K562 (cell line): Measurements from ENCODE around the gene RPS19BP1. TPM values are rescaled to one million over a fixed set of nuclear protein-coding genes. Genes with fewer than 3 reads are reported as not detected.

Experiments used
- ATAC-seq: fragments of 200-7000 bp; cut with Tn5 transposase; 3 replicates; pipeline ENCODE4 v1.9.1; 2020; ENCODE audit warnings: moderate library complexity
- BruUV-seq: library from RNA; stranded (reverse); fragments of 400-500 nt; replicated peaks from 2 replicates; lab custom pipeline; 2021; lab: Mats Ljungman, UMichigan
- CTCF ChIA-PET: fragments of 300-600 bp; formaldehyde crosslinking; extraction: SDS; loops from one replicate; lab custom pipeline; 2021; ENCODE audit warnings: low intra/inter-chr PET ratio; lab: Yijun Ruan, JAX
- POLR2A ChIA-PET: fragments of 300-600, 350-650 bp; sonication (Branson Sonifier 250); formaldehyde crosslinking; extraction: SDS; loops from one replicate; lab custom pipeline; 2021; ENCODE audit warnings: antibody characterized with exemption, inconsistent platforms; lab: Yijun Ruan, JAX
- DNase-seq, 4 experiments: peaks; one replicate each; pipeline versions ENCODE4 v3.0.0 to v3.0.0-alpha.2; 2011 to 2018; ENCODE audit warnings: low spot score in 3 of 4, mixed read lengths in 3 of 4; ENCODE audit errors: extremely low read depth in 1 of 4
- FAIRE-seq: peaks from 2 replicates; lab custom pipeline; 2011; peaks lifted over from hg19 to GRCh38; lab: Jason Lieb, UNC
- H2AFZ ChIP-seq: 2 replicates; pipeline ENCODE4 v1.6.0; 2011; ENCODE audit warnings: low read depth, low read length, control low read depth, inconsistent platforms
- H3K27ac ChIP-seq: fragments of 200-600 bp; 3 replicates; pipeline ENCODE4 v1.8.0; 2011; ENCODE audit warnings: low read depth, mild to moderate bottlenecking, control low read depth, inconsistent platforms, low read length, moderate library complexity, mixed read lengths; ENCODE audit errors: extremely low read depth
- H3K27me3 ChIP-seq, 2 experiments: fragments of 300-600 bp in 1 of 2; 2 replicates in 1 of 2; 3 replicates in 1 of 2; pipeline versions ENCODE4 v1.6.0 to v1.8.0; 2011; ENCODE audit warnings: inconsistent platforms in 2 of 2, low read length in 2 of 2, mild to moderate bottlenecking in 1 of 2, mixed read lengths in 1 of 2, moderate library complexity in 1 of 2; ENCODE audit not compliant: control insufficient read depth in 2 of 2, insufficient read depth in 2 of 2
- H3K36me3 ChIP-seq: fragments of 300-600 bp; 3 replicates; pipeline ENCODE4 v1.8.0; 2011; ENCODE audit warnings: mild to moderate bottlenecking, low read length, inconsistent platforms; ENCODE audit not compliant: control insufficient read depth, insufficient read depth
- H3K4me1 ChIP-seq, 2 experiments: fragments of 200-600 bp in 1 of 2; replicated peaks in 1 of 2; 2 replicates in 1 of 2; 3 replicates in 1 of 2; pipeline versions ENCODE4 v1.5.1 to v1.8.0; 2011; ENCODE audit warnings: inconsistent platforms in 2 of 2, low read length in 2 of 2, mild to moderate bottlenecking in 1 of 2, mixed read lengths in 1 of 2, moderate library complexity in 1 of 2; ENCODE audit not compliant: control insufficient read depth in 2 of 2, insufficient read depth in 2 of 2
- H3K4me2 ChIP-seq: 2 replicates; pipeline ENCODE4 v1.6.1; 2011; ENCODE audit warnings: low read length, control low read depth, inconsistent platforms, mixed read lengths; ENCODE audit not compliant: insufficient read depth
- H3K4me3 ChIP-seq: fragments of 200-600 bp; sonication (generic), shearing (Covaris generic); 2 replicates; pipeline ENCODE4 v1.5.1; 2016; ENCODE audit warnings: control low read depth, inconsistent platforms
- H3K79me2 ChIP-seq: fragments of 200-600 bp; 3 replicates; pipeline ENCODE4 v1.8.0; 2011; ENCODE audit warnings: low read length, inconsistent platforms; ENCODE audit not compliant: control insufficient read depth, insufficient read depth
- H3K9ac ChIP-seq, 2 experiments: 2 replicates each; pipeline versions ENCODE4 v1.6.0 to v1.6.1; 2011; ENCODE audit warnings: low read depth in 2 of 2, low read length in 2 of 2, control low read depth in 1 of 2, inconsistent platforms in 1 of 2, mild to moderate bottlenecking in 1 of 2, mixed read lengths in 1 of 2; ENCODE audit not compliant: insufficient read depth in 1 of 2
- H3K9me1 ChIP-seq: one replicate; pipeline ENCODE4 v1.6.0; 2011; ENCODE audit warnings: inconsistent platforms, mild to moderate bottlenecking, low read length, moderate library complexity; ENCODE audit not compliant: control insufficient read depth, insufficient read depth
- H3K9me3 ChIP-seq: replicated peaks from 2 replicates; pipeline ENCODE4 v1.5.1; 2011; ENCODE audit warnings: low read depth, low read length, inconsistent platforms; ENCODE audit not compliant: control insufficient read depth, insufficient read depth
- H4K20me1 ChIP-seq: replicated peaks from 2 replicates; pipeline ENCODE4 v1.6.1; 2011; ENCODE audit warnings: low read length, inconsistent platforms, mixed read lengths; ENCODE audit not compliant: control insufficient read depth, insufficient read depth
- ARID3A ChIP-seq: IDR thresholded peaks from 2 replicates; pipeline ENCODE4 v1.6.1; 2012; ENCODE audit warnings: low read depth, low read length, improper control_type of control experiment, borderline replicate concordance
- BHLHE40 ChIP-seq: IDR thresholded peaks from 2 replicates; pipeline ENCODE4 v1.6.1; 2011; ENCODE audit warnings: low read length, improper control_type of control experiment
- BRF1 ChIP-seq: IDR thresholded peaks from 3 replicates; pipeline ENCODE4 v1.6.1; 2011; ENCODE audit warnings: borderline replicate concordance, mild to moderate bottlenecking; ENCODE audit not compliant: insufficient read length; ENCODE audit errors: extremely low read depth
- CLOCK ChIP-seq: fragments of 250-450 bp; sonication (Bioruptor Pico); IDR thresholded peaks from 2 replicates; pipeline ENCODE4 v1.4.0; 2020; ENCODE audit warnings: mild to moderate bottlenecking, moderate library complexity, borderline replicate concordance
- EZH2 ChIP-seq: IDR thresholded peaks from 2 replicates; pipeline ENCODE4 v1.6.1; 2012; ENCODE audit warnings: low read depth, mild to moderate bottlenecking, inconsistent platforms, low read length, borderline replicate concordance
- FOXJ3 ChIP-seq: sonication (generic); formaldehyde crosslinking; IDR thresholded peaks from 2 replicates; pipeline ENCODE4 v1.4.0; 2020; ENCODE audit warnings: mild to moderate bottlenecking, missing genetic modification reagents
- GTF2B ChIP-seq: IDR thresholded peaks from 2 replicates; pipeline ENCODE4 v1.6.1; 2011; ENCODE audit not compliant: insufficient read length; ENCODE audit errors: extremely low read depth
- NFATC3 ChIP-seq: fragments of 450-650 bp; IDR thresholded peaks from 2 replicates; pipeline ENCODE4 v1.6.1; 2017; ENCODE audit warnings: mild to moderate bottlenecking
- XRCC4 ChIP-seq: IDR thresholded peaks from one replicate; pipeline ENCODE4 v1.6.1; 2011; ENCODE audit not compliant: insufficient read depth, insufficient read length; ENCODE audit errors: extremely low read depth
- YBX1 ChIP-seq: fragments of 450-650 bp; IDR thresholded peaks from 2 replicates; pipeline ENCODE4 v1.7.1; 2016; ENCODE audit warnings: mild to moderate bottlenecking
- ZNF75A ChIP-seq: fragments of 450-650 bp; formaldehyde crosslinking; IDR thresholded peaks from 2 replicates; pipeline ENCODE4 v1.4.0; 2020; ENCODE audit warnings: mild to moderate bottlenecking
- ZNF766 ChIP-seq: fragments of 200-800 bp; sonication (Bioruptor generic); conservative IDR thresholded peaks from 2 replicates; pipeline ENCODE4 v1.6.1; 2016; ENCODE audit warnings: missing genetic modification characterization, missing compliant biosample characterization
- WGBS: fragments of 100-300 bp; shearing (Covaris generic); methylation state at CpG from one replicate; pipeline ENCODE4 v1.1.6; 2016; ENCODE audit warnings: low coverage, mixed read lengths; ENCODE audit not compliant: insufficient coverage; ENCODE audit errors: missing lambda C conversion rate; 5-methylcytosine and 5-hydroxymethylcytosine counted together
- in situ Hi-C: fragments of 300-500 bp; cut with MboI; formaldehyde crosslinking; loops from 4 replicates; pipeline ENCODE4 v1.15.0; 2018; ENCODE audit warnings: inconsistent platforms, mixed read lengths
- intact Hi-C: fragments of 100-400 bp; cut with micrococcal nuclease; formaldehyde crosslinking; loops from 2 replicates; pipeline ENCODE4 v1.14.2; 2022
- polyA plus RNA-seq, 8 experiments: library from polyadenylated mRNA; depleted of rRNA in 4 of 8; stranded (reverse) in 5 of 8; unstranded in 3 of 8; fragments of >200 nt; fragmentation: Nextera tagmentation in 2 of 8; fragmentation: Illumina TruSeq in 1 of 8; extraction: Ambion mirVana in 2 of 8; extraction: Trizol in 1 of 8; gene quantifications; 2 replicates each; pipeline versions ENCODE4 v1.2.1 to v1.2.3, GENCODE V29; 2011 to 2014; ENCODE audit warnings: inconsistent platforms in 1 of 8, missing spikeins in 1 of 8
- total RNA-seq, 7 experiments: library from RNA; depleted of rRNA in 6 of 7; stranded (reverse); fragments of >200 nt in 6 of 7; fragmentation: Illumina TruSeq in 2 of 7; extraction: Trizol in 2 of 7; gene quantifications; 2 replicates each; pipeline versions ENCODE4 v1.2.1 to v1.2.3, GENCODE V29; 2011 to 2021; ENCODE audit warnings: low replicate concordance in 1 of 7
- TF ChIP-seq, protein P1 (sequence below): fragments of 250-450 bp; sonication (Bioruptor Pico); IDR thresholded peaks from 2 replicates; pipeline ENCODE4 v1.9.0; 2021; ENCODE audit warnings: mild to moderate bottlenecking, inconsistent platforms

The RPS19BP1 gene
- total and polyA plus RNA-seq, 9 of the 15 experiments (the other 6 are each of a cell fraction or from before 2014, with no cell fraction given): 3.0 to 223 (median 84.3) TPM

DNA sequence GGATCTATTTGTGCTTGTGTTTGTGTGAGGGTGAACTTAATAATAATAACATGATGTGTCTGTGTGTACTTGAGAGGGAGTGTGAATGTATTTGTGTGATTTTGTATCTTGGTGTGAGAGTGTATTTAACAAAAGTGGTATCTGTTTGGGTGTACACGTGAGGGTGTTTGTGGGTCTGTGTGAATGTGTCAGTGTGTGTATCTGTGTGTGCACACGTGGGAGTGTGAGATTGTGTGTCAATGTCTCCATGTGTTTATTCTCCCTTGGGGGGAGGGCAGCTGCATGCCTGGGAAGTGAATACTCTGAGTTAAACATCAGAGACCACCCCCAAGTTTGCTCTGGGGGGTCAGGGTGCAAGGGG lies 15.0 kb upstream of the RPS19BP1 start:
- Histone ChIP-seq H3K79me2 (no peaks in the 10 kb centered on the region), H3K36me3 (no peaks in the 10 kb centered on the region), H3K4me1 (peaks cover 0 to 6% of the 10 kb centered on the region in 2 experiments; a peak in 1 of 5 replicates), H3K9ac (no peak overlapping the region), H2AFZ (no peak overlapping the region), H3K4me3 (no peak overlapping the region), H3K4me2 (no peak overlapping the region), H3K27me3 (peaks cover 2 to 32% of the 10 kb centered on the region in 2 experiments; a peak in 3 of 5 replicates), H3K9me3 (no peaks in the 10 kb centered on the region), H4K20me1 (no peaks in the 10 kb centered on the region), H3K27ac (no peak overlapping the region), H3K9me1 (no peaks in the 10 kb centered on the region)
- no TSS peak for BruUV-seq
- ATAC-seq (no peak), DNase-seq (no peak), FAIRE-seq (no peak)
- intact Hi-C loops: loop anchor here (10.0 kb wide), 1 partner anchor 797 kb away; the partner anchor contains the start of gene ADSL
- WGBS: 0% methylated on average over 2 of the region's 2 CpGs
- ChIA-PET POLR2A (no interaction called here), CTCF (no interaction called here)
- in situ Hi-C loops: no loop called here
- TF ChIP-seq ZNF75A (CRISPR knock-in tag): no peak
- TF ChIP-seq XRCC4: no peak
- TF ChIP-seq EZH2: no peak
- no peak for TF ChIP-seq CLOCK (CRISPR knock-in tag)
- TF ChIP-seq YBX1: no peak
- TF ChIP-seq GTF2B: no peak
- TF ChIP-seq, protein P1, sequence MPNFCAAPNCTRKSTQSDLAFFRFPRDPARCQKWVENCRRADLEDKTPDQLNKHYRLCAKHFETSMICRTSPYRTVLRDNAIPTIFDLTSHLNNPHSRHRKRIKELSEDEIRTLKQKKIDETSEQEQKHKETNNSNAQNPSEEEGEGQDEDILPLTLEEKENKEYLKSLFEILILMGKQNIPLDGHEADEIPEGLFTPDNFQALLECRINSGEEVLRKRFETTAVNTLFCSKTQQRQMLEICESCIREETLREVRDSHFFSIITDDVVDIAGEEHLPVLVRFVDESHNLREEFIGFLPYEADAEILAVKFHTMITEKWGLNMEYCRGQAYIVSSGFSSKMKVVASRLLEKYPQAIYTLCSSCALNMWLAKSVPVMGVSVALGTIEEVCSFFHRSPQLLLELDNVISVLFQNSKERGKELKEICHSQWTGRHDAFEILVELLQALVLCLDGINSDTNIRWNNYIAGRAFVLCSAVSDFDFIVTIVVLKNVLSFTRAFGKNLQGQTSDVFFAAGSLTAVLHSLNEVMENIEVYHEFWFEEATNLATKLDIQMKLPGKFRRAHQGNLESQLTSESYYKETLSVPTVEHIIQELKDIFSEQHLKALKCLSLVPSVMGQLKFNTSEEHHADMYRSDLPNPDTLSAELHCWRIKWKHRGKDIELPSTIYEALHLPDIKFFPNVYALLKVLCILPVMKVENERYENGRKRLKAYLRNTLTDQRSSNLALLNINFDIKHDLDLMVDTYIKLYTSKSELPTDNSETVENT (CRISPR knock-in tag): no peak
- TF ChIP-seq ARID3A: no peak
- TF ChIP-seq ZNF766 (CRISPR knock-in tag): no peak
- TF ChIP-seq BRF1: no peak
- TF ChIP-seq BHLHE40: no peak
- TF ChIP-seq FOXJ3: no peak
- TF ChIP-seq NFATC3: no peak
